Measurements from ENCODE around the gene ROR2. TPM values are rescaled to one million over a fixed set of nuclear protein-coding genes. Genes with fewer than 3 reads are reported as not detected.
"Not testable (repeated sequence)": the region's sequence is repeated elsewhere in the genome, so short reads cannot be mapped to it uniquely, and the experiment has no call there.

ROR2 gene
- total RNA-seq, 2 donors from 2014 or later = 0.11 TPM; not detected in 1

- H3K4me1 Mint-ChIP-seq (ENCODE audit: low read depth in 2 of 2) = peaks cover 14 to 19% of the 10 kb centered on the region in 2 donors
- H3K27ac Mint-ChIP-seq; H3K9me3 Mint-ChIP-seq; H3K4me3 Mint-ChIP-seq; ATAC-seq; H3K36me3 Mint-ChIP-seq; H3K27me3 Mint-ChIP-seq; DNase-seq (ENCODE audit: low spot score): not testable (repeated sequence)
These were observed 152.5 kb downstream of the ROR2 start for GRCh38 chr9:91797517-91797916.

GRCh38 chr9:91796516-91796915, 153.5 kb downstream of the ROR2 start:
- H3K4me1 Mint-ChIP-seq (ENCODE audit: low read depth in 2 of 2) = peaks cover 14 to 19% of the 10 kb centered on the region in 2 donors
- not testable (repeated sequence) for H3K4me3 Mint-ChIP-seq; DNase-seq (ENCODE audit: low spot score); H3K27me3 Mint-ChIP-seq; H3K9me3 Mint-ChIP-seq; H3K36me3 Mint-ChIP-seq
- H3K27ac Mint-ChIP-seq = peak overlapping the region in 1 of 2 donors; percentile 33
- peak in 1 of 2 donors; percentile 70 for ATAC-seq

GRCh38 chr9:91795598-91796241, 154.3 kb downstream of the ROR2 start:
- ATAC-seq (no peak), DNase-seq (ENCODE audit: low spot score) (no peak)
- H3K27ac Mint-ChIP-seq = peak overlapping the region in 1 of 2 donors; percentile 33
- no peak overlapping the region for H3K4me3 Mint-ChIP-seq
- H3K36me3 Mint-ChIP-seq = peaks cover 5% of the 10 kb centered on the region
- peaks cover 0 to 4% of the 10 kb centered on the region in 2 donors for H3K27me3 Mint-ChIP-seq
- peaks cover 5% of the 10 kb centered on the region for H3K9me3 Mint-ChIP-seq
- H3K4me1 Mint-ChIP-seq (ENCODE audit: low read depth in 2 of 2) = peaks cover 14 to 17% of the 10 kb centered on the region in 2 donors

GRCh38 chr9:91793371-91793770, 156.7 kb downstream of the ROR2 start:
- not testable (repeated sequence) for H3K4me1 Mint-ChIP-seq (ENCODE audit: low read depth in 2 of 2); DNase-seq (ENCODE audit: low spot score); H3K27me3 Mint-ChIP-seq; H3K36me3 Mint-ChIP-seq; H3K9me3 Mint-ChIP-seq; ATAC-seq; H3K4me3 Mint-ChIP-seq; H3K27ac Mint-ChIP-seq

GRCh38 chr9:91790917-91791316, 159.1 kb downstream of the ROR2 start:
- H3K9me3 Mint-ChIP-seq = peaks cover 2% of the 10 kb centered on the region
- peaks cover 10 to 12% of the 10 kb centered on the region in 2 donors for H3K27me3 Mint-ChIP-seq

GRCh38 chr9:91789941-91790340, 160.1 kb downstream of the ROR2 start:
- ATAC-seq (no peak), DNase-seq (ENCODE audit: low spot score) (no peak)
- peaks cover 16 to 17% of the 10 kb centered on the region in 2 donors for H3K27me3 Mint-ChIP-seq
- no peak overlapping the region for H3K27ac Mint-ChIP-seq
- H3K9me3 Mint-ChIP-seq = peaks cover 2% of the 10 kb centered on the region
- no peak overlapping the region for H3K4me3 Mint-ChIP-seq
- no peaks in the 10 kb centered on the region for H3K36me3 Mint-ChIP-seq
- no peaks in the 10 kb centered on the region for H3K4me1 Mint-ChIP-seq (ENCODE audit: low read depth in 2 of 2)

More at GRCh38 chr9:91790917-91791316, 159.1 kb downstream of the ROR2 start:
- peaks cover 0 to 4% of the 10 kb centered on the region in 2 donors for H3K4me1 Mint-ChIP-seq (ENCODE audit: low read depth in 2 of 2)
- H3K27ac Mint-ChIP-seq = no peak overlapping the region
- no peak for DNase-seq (ENCODE audit: low spot score)
- H3K36me3 Mint-ChIP-seq = no peaks in the 10 kb centered on the region
- no peak overlapping the region for H3K4me3 Mint-ChIP-seq
- ATAC-seq = no peak

- H3K27ac Mint-ChIP-seq = no peak overlapping the region
- peaks cover 26 to 30% of the 10 kb centered on the region in 2 donors for H3K27me3 Mint-ChIP-seq
- H3K9me3 Mint-ChIP-seq = peaks cover 2% of the 10 kb centered on the region
- ATAC-seq (no peak), DNase-seq (ENCODE audit: low spot score) (no peak)
- H3K36me3 Mint-ChIP-seq = no peaks in the 10 kb centered on the region
- H3K4me3 Mint-ChIP-seq = no peak overlapping the region
- no peaks in the 10 kb centered on the region for H3K4me1 Mint-ChIP-seq (ENCODE audit: low read depth in 2 of 2)
These were observed 162.1 kb downstream of the ROR2 start for GRCh38 chr9:91787931-91788330.

- H3K36me3 Mint-ChIP-seq = no peaks in the 10 kb centered on the region
- H3K9me3 Mint-ChIP-seq = peaks cover 2% of the 10 kb centered on the region
- H3K27ac Mint-ChIP-seq = no peak overlapping the region
- H3K27me3 Mint-ChIP-seq = peaks cover 23 to 30% of the 10 kb centered on the region in 2 donors
- H3K4me1 Mint-ChIP-seq (ENCODE audit: low read depth in 2 of 2) = no peaks in the 10 kb centered on the region
- ATAC-seq (no peak), DNase-seq (ENCODE audit: low spot score) (no peak)
- H3K4me3 Mint-ChIP-seq = no peak overlapping the region
These were observed 163.7 kb downstream of the ROR2 start for GRCh38 chr9:91786132-91786896.

GRCh38 chr9:91785447-91785842, 164.6 kb downstream of the ROR2 start:
- Mint-ChIP-seq H3K27me3 (peaks cover 23 to 30% of the 10 kb centered on the region in 2 donors), H3K36me3 (no peaks in the 10 kb centered on the region), H3K9me3 (peaks cover 2% of the 10 kb centered on the region), H3K4me1 (ENCODE audit: low read depth in 2 of 2) (no peaks in the 10 kb centered on the region), H3K27ac (no peak overlapping the region), H3K4me3 (no peak overlapping the region)
- DNase-seq (ENCODE audit: low spot score) = no peak
- no peak for ATAC-seq

- Mint-ChIP-seq H3K4me1 (ENCODE audit: low read depth in 2 of 2) (no peaks in the 10 kb centered on the region), H3K36me3 (no peaks in the 10 kb centered on the region), H3K27ac (no peak overlapping the region), H3K9me3 (peaks cover 2% of the 10 kb centered on the region), H3K27me3 (peaks cover 23 to 30% of the 10 kb centered on the region in 2 donors), H3K4me3 (no peak overlapping the region)
- ATAC-seq = no peak
- DNase-seq (ENCODE audit: low spot score) = no peak
These were observed 165.2 kb downstream of the ROR2 start for GRCh38 chr9:91784673-91785446.

GRCh38 chr9:91783876-91784672, 166.0 kb downstream of the ROR2 start:
- DNase-seq (ENCODE audit: low spot score) (no peak), ATAC-seq (no peak)
- Mint-ChIP-seq H3K36me3 (no peaks in the 10 kb centered on the region), H3K9me3 (peaks cover 2% of the 10 kb centered on the region), H3K4me1 (ENCODE audit: low read depth in 2 of 2) (no peaks in the 10 kb centered on the region), H3K27ac (no peak overlapping the region), H3K27me3 (peaks cover 23 to 30% of the 10 kb centered on the region in 2 donors), H3K4me3 (no peak overlapping the region)

- no peak for ATAC-seq
- Mint-ChIP-seq H3K4me1 (ENCODE audit: low read depth in 2 of 2) (no peaks in the 10 kb centered on the region), H3K27me3 (peaks cover 23 to 30% of the 10 kb centered on the region in 2 donors), H3K36me3 (no peaks in the 10 kb centered on the region), H3K27ac (no peak overlapping the region), H3K4me3 (no peak overlapping the region), H3K9me3 (peaks cover 2% of the 10 kb centered on the region)
- DNase-seq (ENCODE audit: low spot score) = no peak
These were observed 166.6 kb downstream of the ROR2 start for GRCh38 chr9:91783411-91783810.

- Mint-ChIP-seq H3K27ac (no peak overlapping the region), H3K4me1 (ENCODE audit: low read depth in 2 of 2) (no peaks in the 10 kb centered on the region), H3K27me3 (peaks cover 21 to 24% of the 10 kb centered on the region in 2 donors), H3K36me3 (no peaks in the 10 kb centered on the region), H3K4me3 (no peak overlapping the region), H3K9me3 (no peaks in the 10 kb centered on the region)
- no peak for DNase-seq (ENCODE audit: low spot score)
- no peak for ATAC-seq
These were observed 167.3 kb downstream of the ROR2 start for GRCh38 chr9:91782708-91783214.

Measured in natural killer cell treated with Interleukin-12 subunit alpha and Interleukin-12 subunit beta and Interleukin-15 and Interleukin-18, amount 100 ng/mL, for 72 hours (primary cell).